Heart right ventricle (tissue), 16 donors: ENCODE data around the gene TMEM164. TPM values are rescaled to one million over a fixed set of nuclear protein-coding genes. Genes with fewer than 3 reads are reported as not detected.
A peak's percentile ranks its signal among the peaks of the same experiment; 100 is the strongest.

Experiments
- ATAC-seq, 8 donors: fragments of 200-7000 bp; cut with Tn5 transposase; one replicate each; pipeline ENCODE4 v1.9.1; 2020; ENCODE audit warnings: mild to moderate bottlenecking in 8 of 8, moderate library complexity in 8 of 8, moderate number of reproducible peaks in 1 of 8
- DNase-seq, 2 donors: peaks; one replicate each; pipeline ENCODE4 v3.0.0-alpha.2; 2020
- H3K27ac ChIP-seq, 10 donors: fragments of 200-600 bp; sonication (generic) in 2 of 10; one replicate each; pipeline versions ENCODE4 v1.5.0 to v1.8.0; 2020 to 2022; ENCODE audit warnings: mild to moderate bottlenecking in 3 of 10
- H3K27me3 ChIP-seq, 7 donors: fragments of 200-600 bp; one replicate each; pipeline ENCODE4 v1.8.0; 2021 to 2022; ENCODE audit warnings: mild to moderate bottlenecking in 2 of 7
- H3K36me3 ChIP-seq, 9 donors: fragments of 200-600 bp; sonication (generic) in 1 of 9; one replicate each; pipeline versions ENCODE4 v1.5.0 to v1.8.0; 2020 to 2022; ENCODE audit warnings: mild to moderate bottlenecking in 2 of 9
- H3K4me1 ChIP-seq, 9 donors: fragments of 200-600 bp; sonication (generic) in 1 of 9; one replicate each; pipeline versions ENCODE4 v1.5.0 to v1.8.0; 2020 to 2022; ENCODE audit warnings: mild to moderate bottlenecking in 4 of 9
- H3K4me3 ChIP-seq, 10 donors: fragments of 200-600 bp; sonication (generic) in 2 of 10; one replicate each; pipeline versions ENCODE4 v1.5.0 to v1.8.0; 2020 to 2022; ENCODE audit warnings: mild to moderate bottlenecking in 7 of 10, moderate library complexity in 2 of 10
- H3K9me3 ChIP-seq, 11 donors: fragments of 200-600 bp in 10 of 11; sonication (generic) in 2 of 11; one replicate each; pipeline versions ENCODE4 v1.5.0 to v1.8.0; 2013 to 2022; ENCODE audit warnings: mild to moderate bottlenecking in 2 of 11, control low read depth in 1 of 11, moderate library complexity in 1 of 11
- WGBS, 2 donors: extraction: QIAGEN DNeasy Blood & Tissue Kit; methylation state at CpG; one replicate each; pipeline ENCODE4 v1.1.7; 2013; ENCODE audit warnings: inconsistent platforms in 1 of 2; 5-methylcytosine and 5-hydroxymethylcytosine counted together
- intact Hi-C, 10 donors: fragments of 100-400 bp; cut with DNase I; formaldehyde crosslinking; loops; one replicate each; pipeline versions ENCODE4 v1.11.1 to v1.14.2; 2022
- polyA plus RNA-seq, 2 donors: library from polyadenylated mRNA; stranded (reverse); fragments of 200-250 nt; gene quantifications; one replicate each; pipeline ENCODE4 v1.2.3, GENCODE V29; 2013
- total RNA-seq, 10 donors: library from RNA; stranded (reverse); fragmentation: NEBNext Ultra II Directional in 3 of 10; extraction: Animal tissue kit (Norgen Biotek cat#: 25700) in 3 of 10; gene quantifications; one replicate each; pipeline versions ENCODE4 v1.2.1 to v1.2.4, GENCODE V29; 2021 to 2023
- TF ChIP-seq, protein P1 (sequence below), 9 donors: fragments of 200-600 bp; sonication (generic) in 2 of 9; IDR thresholded peaks; one replicate each; pipeline versions ENCODE4 v1.5.0 to v1.8.0; 2021 to 2022; ENCODE audit warnings: antibody characterized with exemption in 9 of 9, mild to moderate bottlenecking in 5 of 9, moderate library complexity in 1 of 9
- donor health status: Arrhythmogenic right ventricular cardiomyopathy.
- donor health status: ischemic (EF 13 %, LVEDD 7.1; RV severe dilation, severe dysfunction).
- donor health status: healthy with polysubstance abuse.
- donor health status: DM: no; HTN: yes; CAD: no.
- donor health status: DM: no; HTN: no; CAD: no.
- donor health status: ischemic (EF 25% LVEDD 6.9; RV normal size, moderate dysfunction).
- donor health status: ischemic (EF 25% LVEDD 5.7; RV mildly dilated, moderate dysfunction).
- donor health status: healthy.
- donor health status: DM: yes; HTN: yes; CAD: no.
- donor health status: Ischemic cardiomyopathy.
- donor health status: ischemic (EF 35%, LVEDD 5.7; RV mildly dilated, moderate dysfunction).
- donor health status: nonischemic (EF 11% LVEDD 7.7; RV severe dilation, severe dysfunction).
- donor health status: DM: yes; HTN: yes; CAD: no.
- donor health status: PGD.
- donor health status: ischemic (EF 29% LVEDD 5.4; RV normal size, mild dysfunction).
- donor health status: nonischemic (EF 23%, LVEDD 6.1; RV moderate dilation, normal function).

Gene TMEM164
- total and polyA plus RNA-seq, 12 donors: 9.7 to 60.6 (median 48.1) TPM

DNA sequence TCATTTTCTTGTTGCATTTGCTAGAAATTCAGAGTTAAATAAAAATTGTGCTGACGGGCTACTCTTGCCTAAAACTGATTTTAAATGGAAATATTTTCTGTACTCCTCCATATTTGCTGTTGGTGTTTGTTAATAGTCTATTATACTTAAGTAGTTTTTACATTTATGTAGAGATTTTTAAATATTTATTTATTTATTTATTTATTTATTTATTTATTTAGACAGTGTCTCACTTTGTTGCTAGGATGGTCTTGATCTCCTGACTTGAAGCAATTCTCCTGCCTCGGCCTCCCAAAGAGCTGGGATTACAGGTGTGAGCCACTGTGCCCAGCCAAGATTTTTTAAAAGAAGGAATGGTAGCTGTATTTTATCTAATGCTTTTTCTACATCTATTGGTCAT is 68.1 kb downstream of the TMEM164 start:
- TF ChIP-seq, protein P1, sequence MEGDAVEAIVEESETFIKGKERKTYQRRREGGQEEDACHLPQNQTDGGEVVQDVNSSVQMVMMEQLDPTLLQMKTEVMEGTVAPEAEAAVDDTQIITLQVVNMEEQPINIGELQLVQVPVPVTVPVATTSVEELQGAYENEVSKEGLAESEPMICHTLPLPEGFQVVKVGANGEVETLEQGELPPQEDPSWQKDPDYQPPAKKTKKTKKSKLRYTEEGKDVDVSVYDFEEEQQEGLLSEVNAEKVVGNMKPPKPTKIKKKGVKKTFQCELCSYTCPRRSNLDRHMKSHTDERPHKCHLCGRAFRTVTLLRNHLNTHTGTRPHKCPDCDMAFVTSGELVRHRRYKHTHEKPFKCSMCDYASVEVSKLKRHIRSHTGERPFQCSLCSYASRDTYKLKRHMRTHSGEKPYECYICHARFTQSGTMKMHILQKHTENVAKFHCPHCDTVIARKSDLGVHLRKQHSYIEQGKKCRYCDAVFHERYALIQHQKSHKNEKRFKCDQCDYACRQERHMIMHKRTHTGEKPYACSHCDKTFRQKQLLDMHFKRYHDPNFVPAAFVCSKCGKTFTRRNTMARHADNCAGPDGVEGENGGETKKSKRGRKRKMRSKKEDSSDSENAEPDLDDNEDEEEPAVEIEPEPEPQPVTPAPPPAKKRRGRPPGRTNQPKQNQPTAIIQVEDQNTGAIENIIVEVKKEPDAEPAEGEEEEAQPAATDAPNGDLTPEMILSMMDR (IDR thresholded peaks at IDR 0.05): no peak
- peaks cover 0 to 9% (median 0%) of the 10 kb centered on the region in 9 donors for H3K36me3 ChIP-seq
- H3K4me3 ChIP-seq: no peak overlapping the region
- intact Hi-C loops: no loop called here
- peaks cover 0 to 24% (median 4%) of the 10 kb centered on the region in 9 donors for H3K4me1 ChIP-seq
- WGBS, 2 donors: 95 to 98% methylated on average over 2 of the region's 2 CpGs
- H3K9me3 ChIP-seq: peaks cover 0 to 14% (median 0%) of the 10 kb centered on the region in 11 donors
- H3K27me3 ChIP-seq: peaks cover 0 to 12% (median 0%) of the 10 kb centered on the region in 7 donors
- H3K27ac ChIP-seq: no peak overlapping the region
- DNase-seq (no peak), ATAC-seq (no peak)

DNA sequence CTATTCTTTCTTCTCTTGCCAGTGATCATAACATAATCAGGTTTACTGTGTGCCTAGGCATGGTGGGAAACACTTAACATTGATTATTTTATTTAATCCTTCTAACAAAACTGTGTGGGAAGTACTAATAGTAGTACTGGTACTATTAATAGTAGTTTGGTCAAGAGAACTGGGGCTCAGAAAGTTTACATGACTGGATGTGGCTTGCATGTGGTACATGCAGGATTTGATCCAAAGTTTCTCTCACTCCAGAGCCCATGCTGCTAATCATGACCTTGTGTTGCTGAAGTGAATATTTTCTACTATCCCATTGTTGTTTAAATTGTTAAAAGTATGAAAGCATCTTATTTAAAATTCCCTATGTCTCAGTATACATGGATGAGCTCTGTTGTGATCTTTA is 78.4 kb downstream of the TMEM164 start:
- TF ChIP-seq, protein P1 (IDR thresholded peaks at IDR 0.05): no peak
- intact Hi-C loops: no loop called here
- DNase-seq: no peak
- no peak overlapping the region for H3K4me3 ChIP-seq
- H3K27ac ChIP-seq: peak overlapping the region in 7 of 10 donors; percentile 15 to 63 (median 54)
- no peaks in the 10 kb centered on the region for H3K36me3 ChIP-seq
- H3K4me1 ChIP-seq: peaks cover 0 to 22% (median 9%) of the 10 kb centered on the region in 9 donors
- peaks cover 0 to 10% (median 0%) of the 10 kb centered on the region in 7 donors for H3K27me3 ChIP-seq
- H3K9me3 ChIP-seq: no peaks in the 10 kb centered on the region
- ATAC-seq: peak in 4 of 8 donors; percentile 23 to 50 (median 36)

DNA sequence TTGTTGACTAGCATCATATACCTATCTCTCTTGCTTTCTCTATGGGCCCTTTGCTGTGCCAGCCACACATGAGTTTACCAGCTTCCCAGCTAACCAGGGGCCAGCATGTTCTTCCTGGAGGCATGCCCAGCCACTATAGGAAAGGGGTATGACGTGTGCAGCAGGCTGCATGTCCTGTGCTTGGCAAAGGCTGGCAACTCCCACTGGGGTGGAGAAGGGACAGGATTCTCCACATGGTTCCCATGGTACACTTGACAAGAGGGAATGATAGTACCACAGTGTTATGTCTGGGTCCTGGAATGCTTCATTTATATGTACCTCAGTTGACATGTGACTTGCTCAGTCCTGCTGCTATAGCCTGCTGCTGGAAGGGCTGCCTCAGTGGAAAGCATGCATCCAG is 78.8 kb downstream of the TMEM164 start:
- no peaks in the 10 kb centered on the region for H3K9me3 ChIP-seq
- H3K4me1 ChIP-seq: peaks cover 0 to 25% (median 11%) of the 10 kb centered on the region in 9 donors
- peaks cover 0 to 10% (median 0%) of the 10 kb centered on the region in 7 donors for H3K27me3 ChIP-seq
- DNase-seq (peak; percentile 13 to 32), ATAC-seq (peak; percentile 55 to 97 (median 88))
- intact Hi-C loops: no loop called here
- H3K36me3 ChIP-seq: no peaks in the 10 kb centered on the region
- 45% methylated on average over 1 of the region's 1 CpG for WGBS, 2 donors
- peak overlapping the region in 8 of 10 donors; percentile 15 to 63 (median 44) for H3K27ac ChIP-seq
- TF ChIP-seq, protein P1 (IDR thresholded peaks at IDR 0.05): no peak
- H3K4me3 ChIP-seq: no peak overlapping the region

DNA sequence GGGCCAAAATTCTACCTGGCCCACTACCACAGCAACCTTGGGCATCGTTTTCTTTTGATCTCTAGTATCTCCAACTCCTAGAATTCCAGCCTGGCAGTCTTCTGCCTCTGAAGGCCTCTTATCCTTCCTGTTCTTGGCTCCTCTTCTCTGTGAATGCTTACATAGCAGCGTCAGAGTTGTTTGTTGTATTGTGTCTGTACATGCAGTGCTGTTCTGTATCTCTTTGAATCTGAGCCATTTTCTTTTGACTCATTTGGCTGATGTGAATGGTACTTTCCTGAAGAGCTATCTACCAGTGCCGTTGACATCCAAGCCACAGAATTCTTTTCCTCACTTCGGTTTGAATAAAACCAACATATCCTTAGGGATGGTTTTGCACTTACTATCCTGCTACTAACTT is 79.2 kb downstream of the TMEM164 start:
- DNase-seq (no peak), ATAC-seq (peak in 7 of 8 donors; percentile 38 to 91 (median 85))
- no peaks in the 10 kb centered on the region for H3K36me3 ChIP-seq
- H3K4me1 ChIP-seq: peaks cover 0 to 29% (median 15%) of the 10 kb centered on the region in 9 donors
- no peak overlapping the region for H3K4me3 ChIP-seq
- TF ChIP-seq, protein P1 (IDR thresholded peaks at IDR 0.05): no peak
- H3K27ac ChIP-seq: peak overlapping the region in 8 of 10 donors; percentile 15 to 63 (median 31)
- H3K27me3 ChIP-seq: peaks cover 0 to 10% (median 0%) of the 10 kb centered on the region in 7 donors
- 13% methylated on average over 4 of the region's 4 CpGs for WGBS, 2 donors
- H3K9me3 ChIP-seq: no peaks in the 10 kb centered on the region
- intact Hi-C loops: no loop called here
